Measurements from ENCODE around the gene TMEM183A.

Gene TMEM183A

DNA sequence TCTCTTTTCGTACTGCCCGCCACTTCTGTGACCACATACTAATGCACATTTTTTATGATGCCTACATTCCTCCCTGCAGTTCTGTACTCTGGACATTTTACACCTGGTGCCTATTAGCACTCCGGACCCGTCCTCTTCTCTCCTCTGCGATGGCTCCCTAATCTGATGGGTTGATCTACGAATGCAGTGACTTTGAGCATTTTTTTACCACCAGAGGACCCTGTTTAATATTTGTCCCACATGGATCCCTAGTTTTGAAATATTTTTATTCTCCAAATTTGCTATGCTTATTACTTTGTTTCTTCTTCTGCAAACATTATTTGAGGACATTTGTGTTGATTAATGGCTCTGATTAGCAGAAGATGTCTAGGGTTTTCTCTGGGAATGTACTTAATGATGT, 24.3 kb downstream of the TMEM183A start:
- no peak for DNase-seq

DNA sequence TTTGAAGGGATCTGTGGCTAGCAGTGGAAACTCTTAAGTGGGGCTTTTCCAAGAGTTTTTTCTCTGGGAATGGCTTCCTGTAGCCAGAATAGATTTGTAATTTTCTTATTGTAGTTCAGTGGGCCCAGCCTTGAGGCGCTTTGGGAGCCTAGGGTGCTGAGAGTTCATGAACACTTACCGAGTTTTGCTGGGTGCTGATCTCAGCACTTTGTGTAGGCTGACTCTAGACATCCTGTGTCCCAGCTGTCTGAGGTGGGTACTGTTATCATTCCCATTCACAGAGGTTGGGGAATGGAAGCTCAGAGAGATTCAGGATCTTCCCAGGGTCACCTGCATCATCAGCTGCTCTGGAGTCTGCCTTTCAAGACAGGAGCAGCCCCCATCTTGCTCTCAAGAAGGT, 26.1 kb downstream of the TMEM183A start:
- DNase-seq: no peak

DNA sequence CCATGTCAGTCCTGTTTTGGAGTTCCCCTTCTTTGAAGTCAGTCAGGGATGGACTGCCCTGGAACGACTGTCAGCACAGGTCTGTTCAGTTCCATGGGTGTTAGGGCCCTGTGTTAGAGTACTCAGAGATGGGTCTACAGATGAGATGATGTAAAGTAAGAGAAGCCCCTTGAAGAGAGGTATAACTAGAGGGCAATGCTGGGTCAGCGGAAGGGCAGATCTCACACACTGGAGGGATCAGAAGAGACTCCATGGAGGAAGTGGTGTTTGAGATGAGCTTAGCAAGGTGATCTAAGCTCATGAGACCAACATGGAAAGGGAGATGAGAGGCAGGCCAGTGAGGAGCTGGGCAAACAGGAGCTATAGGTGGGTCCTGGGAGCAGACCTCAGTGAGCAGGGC, 26.7 kb downstream of the TMEM183A start:
- no peak for DNase-seq

DNA sequence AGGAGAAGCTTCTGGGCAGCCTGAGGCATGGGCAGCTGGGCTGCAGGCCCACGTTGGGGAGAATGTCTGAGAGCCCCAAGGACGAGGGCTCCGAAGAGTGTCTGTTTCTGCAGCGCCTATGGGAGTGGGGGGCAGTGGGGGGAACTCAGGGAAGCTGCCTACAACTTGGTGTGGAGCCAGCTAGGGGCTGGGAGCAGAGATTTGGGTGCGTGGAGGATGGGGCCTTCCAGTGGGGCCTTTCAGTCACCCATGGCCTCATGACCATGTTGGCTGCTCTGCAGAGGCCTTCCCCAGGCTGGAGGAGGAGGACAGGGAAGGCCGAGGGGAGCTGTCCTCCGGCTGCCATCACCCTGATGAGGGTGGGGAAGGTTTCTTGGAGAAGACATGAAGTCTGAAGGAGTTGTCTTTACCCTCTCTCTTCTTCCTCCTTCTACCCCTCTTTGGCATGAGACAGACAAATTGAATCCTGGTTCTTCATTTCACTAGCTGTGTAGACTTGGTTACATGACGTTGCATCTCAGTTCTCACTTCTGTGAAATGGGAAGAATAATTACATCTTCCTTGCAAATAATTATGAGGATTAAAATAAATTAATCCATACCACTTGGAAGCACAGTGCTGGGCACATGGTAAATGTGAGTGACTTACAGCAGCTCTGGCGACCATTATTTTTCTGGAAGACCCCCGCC, 27.4 kb downstream of the TMEM183A start:
- no peak for DNase-seq

DNA sequence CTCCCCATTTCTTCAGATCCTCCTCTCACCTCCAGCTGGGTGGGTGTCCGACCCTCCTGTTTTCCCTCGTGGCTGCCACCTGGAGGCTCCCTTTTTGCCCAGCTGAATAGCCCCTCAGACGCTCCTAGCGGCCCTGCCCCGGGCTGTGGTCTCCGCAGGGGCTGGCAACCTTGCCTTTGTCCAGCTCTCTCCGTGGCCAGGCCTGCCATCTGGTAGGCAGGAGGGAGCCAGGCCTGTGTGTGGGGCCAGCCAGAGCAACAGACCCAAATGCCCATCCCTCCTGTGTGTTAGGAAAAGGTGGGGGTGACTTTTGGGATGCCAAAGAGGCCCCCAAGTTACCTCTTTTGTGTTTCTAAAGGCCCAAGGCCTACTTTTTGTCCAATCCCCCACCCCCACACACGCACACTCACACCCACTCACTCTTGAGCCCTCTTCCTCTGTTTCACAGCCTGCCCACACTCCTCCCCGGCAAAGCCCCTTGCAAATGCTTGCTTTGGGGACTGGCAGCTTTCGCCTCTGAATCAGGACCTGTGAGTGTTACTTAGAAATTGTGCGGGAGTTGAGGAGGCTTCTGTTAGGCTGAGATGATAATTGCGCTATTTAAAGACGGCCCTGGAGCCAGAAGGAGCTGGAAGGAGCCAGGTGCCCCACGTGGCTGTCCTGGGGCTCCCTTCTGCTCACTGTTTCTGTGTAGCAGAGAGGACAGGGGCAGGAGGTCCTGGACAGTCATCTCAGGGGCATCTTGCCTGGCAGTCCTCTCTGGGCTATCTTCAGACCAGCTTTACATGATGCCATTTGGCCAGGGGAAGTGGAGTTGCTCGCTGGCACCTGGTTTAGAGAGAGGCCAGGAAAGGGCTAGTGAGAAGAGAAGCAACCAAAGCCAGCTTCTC, 28.2 kb downstream of the TMEM183A start:
- DNase-seq: no peak

DNA sequence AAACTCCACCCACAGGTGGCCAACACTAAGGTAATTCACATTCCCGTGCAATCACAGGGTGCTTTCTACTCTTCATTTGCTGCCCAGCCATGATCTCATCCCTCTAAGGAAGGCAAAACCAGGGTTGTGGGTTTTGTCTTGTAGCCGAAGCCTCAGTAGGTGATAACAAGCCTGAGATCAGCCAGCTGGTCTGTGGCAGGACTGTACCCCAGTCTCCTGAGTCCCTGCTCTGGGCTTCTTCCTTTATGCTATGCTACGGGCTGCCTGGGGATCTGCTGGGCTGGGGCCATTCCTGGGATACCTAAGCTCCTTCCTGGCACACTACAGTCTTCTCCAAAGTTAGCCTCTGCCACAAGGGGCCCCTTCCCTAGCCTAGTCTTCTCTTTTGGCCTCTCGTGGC, 29.0 kb downstream of the TMEM183A start:
- no peak for DNase-seq

DNA sequence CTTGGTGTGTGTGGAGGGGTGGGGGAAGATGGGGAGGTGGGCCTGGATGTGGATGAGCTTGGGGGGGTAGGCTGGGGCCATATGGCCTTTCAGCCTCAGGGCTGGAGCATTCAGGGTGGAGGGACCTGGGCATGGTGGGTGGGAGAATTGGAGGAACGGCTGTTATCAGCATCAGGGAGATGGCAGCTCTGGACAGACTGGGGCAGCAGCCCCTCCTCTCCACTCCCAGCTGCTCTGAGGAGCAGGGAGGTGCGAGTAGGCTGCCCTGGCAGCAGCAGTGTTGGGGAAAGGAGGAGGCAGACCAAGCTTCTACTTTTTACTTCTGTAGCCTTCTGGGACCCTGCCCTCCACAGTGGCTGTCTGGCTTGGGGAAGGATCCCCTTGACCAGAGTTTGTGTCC, 29.4 kb downstream of the TMEM183A start:
- no peak for DNase-seq

DNA sequence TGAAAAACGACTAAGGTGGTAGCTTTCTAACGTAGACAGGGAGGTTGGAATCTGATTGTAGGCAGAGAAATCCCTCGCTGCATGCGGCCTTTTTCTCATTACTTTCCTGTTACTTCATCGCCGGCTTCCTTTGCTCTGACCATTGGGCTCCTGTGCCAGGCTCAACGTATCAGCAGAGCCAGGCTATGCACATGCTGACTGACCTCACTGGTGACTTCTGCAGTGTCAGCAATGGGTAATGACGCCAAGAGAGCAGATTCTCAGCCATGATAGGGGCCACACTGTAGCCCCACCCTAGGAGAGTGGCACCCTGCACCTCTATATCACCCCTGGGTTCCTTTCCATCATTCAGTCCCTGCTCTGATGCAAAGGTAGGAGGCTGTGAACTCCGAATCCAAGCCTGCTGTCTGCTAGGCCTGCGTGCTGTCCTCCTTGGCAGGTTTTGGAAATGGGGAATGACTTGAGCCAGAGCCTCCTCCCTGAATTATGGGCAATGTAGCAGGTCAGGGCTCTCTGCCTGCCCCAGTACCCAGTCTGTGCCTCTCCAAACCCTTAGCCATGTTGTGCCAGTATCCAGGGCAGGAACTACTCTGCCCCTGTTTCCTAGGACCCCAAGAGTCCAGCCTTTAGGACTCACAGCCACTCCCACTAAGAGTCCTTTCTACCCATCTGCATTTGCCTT, 30.5 kb downstream of the TMEM183A start:
- no peak for DNase-seq

DNA sequence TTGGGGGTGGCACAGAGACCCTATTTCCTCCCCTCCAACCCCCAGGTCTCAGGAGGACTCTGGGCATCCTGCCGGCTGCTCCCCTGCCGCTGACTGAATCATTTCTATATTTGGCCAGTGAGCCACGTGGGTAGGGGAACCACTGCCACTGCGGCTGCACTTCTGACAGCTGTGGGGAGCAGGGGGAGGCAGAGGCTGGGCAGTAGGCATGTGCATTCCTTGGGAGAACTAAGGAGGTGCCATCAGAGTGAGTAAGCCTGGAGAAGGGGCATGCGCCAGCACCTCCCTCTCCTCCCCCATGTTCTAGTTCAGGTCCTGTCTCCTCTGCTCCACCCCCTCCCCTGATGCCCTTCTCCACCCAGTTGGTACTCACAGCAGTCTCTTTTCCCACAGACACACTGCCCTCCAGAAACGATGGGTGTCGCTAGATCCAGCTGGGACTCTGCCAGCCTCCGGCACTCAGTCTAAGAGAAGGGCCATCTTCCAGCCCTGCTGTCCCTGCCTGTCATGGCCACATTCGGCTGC, 31.1 kb downstream of the TMEM183A start:
- no peak for DNase-seq

DNA sequence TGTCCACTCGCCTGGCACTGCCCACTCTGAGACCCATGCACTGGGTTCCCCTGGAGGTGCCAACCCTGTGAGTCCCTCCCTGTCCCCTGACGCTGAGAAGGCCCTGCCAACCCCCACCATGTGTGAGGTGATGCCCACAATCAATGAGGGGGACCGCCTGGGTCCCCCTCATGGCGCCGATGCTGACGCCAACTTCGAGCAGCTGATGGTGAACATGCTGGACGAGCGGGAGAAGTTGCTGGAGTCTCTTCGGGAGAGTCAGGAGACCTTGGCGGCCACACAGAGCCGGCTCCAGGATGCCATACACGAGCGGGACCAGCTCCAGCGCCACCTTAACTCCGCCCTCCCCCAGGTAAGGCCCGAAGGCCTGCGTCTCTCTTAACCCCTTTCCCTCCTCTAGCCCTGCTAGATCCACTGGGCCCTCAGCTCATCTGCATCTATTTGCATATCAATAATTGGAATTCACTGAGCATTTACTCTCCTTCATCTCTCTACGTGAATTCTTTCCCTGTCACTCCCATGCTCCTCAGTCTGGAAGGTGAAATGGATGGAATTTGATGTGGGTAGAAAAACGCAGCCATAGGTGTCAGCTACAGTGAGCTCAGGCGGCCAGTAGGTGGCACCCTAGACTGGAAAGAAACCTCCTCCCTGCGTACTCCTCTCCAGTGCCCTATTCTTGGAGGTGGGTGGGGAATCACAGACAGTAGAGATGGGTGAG, 31.9 kb downstream of the TMEM183A start:
- DNase-seq: peak; percentile 48

DNA sequence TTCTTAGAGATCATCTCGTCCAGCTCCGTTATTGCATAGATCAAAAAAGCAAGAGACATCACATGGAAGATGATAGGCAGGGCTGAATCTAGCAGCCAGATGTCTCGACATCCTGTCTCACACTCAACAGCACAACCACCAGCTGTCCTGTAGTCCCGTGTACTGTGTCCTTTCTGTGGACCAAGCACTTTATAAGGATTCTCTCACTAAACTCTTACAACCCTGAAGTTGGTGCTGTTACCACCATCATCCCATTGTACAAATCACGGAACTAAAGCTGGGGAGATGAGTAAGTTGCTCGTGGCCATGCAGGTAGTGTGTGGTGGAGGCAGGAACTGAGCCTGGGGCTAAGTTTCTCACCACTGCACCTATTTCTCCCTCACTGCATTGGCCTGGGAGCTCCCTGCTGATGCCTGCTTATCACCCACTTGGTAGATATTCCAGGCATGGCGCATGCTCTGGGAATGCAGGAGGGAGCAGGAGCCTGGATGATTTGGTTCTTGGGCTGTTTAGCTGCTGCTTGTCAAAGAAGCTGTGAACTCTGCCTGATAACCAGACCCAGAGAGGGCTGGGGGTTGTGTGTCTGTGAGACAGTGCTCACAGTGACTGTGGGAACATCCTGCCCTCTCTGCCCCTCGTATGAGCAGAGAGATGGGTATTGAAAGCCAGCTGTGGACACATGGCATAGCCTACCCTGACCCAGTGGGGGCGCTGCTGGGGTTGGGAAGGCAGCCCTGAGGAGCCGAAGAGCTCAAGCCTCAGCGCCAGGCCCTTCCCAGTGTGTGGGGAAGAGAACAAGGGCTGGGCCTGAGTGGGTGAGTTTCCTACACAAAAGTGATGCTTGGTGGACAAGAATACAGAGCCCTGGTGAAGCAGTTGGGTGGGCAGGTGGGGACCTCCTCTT, 32.7 kb downstream of the TMEM183A start:
- DNase-seq: no peak

DNA sequence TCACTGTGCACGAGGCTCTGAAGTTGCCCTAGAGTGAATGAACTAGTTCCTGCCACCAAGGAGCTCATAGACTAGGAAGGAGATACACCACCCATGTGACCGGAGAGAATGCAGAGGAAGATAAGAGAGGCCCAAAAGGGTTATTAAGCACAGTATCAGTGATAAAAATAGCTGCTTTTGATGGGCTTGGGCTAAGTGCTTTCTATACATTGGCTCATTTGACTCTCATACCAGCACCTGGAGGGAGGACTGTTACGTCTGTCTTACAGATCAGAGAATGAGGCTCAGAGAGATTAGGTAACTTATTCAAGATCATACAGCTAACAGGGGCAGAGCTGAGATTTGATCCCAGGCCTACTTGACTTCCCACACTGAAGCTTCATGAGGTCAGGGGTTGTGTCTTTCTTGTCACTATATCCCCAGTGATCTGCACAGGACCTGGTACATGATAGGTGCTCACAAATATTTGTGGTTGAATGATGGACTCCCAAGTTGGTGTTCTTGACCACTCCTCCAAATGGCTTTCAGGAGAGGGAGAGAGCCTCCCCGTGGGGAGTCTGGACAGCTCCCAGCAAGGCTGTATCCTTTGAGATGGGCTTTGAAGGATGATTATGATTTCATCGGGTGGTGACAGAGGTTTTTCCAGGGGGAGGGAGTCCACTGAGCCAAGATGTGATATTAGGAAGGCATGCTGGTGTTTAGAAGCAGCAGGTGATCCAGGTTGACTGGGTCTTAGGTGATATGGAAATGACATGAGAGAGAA, 33.5 kb downstream of the TMEM183A start:
- DNase-seq: no peak

DNA sequence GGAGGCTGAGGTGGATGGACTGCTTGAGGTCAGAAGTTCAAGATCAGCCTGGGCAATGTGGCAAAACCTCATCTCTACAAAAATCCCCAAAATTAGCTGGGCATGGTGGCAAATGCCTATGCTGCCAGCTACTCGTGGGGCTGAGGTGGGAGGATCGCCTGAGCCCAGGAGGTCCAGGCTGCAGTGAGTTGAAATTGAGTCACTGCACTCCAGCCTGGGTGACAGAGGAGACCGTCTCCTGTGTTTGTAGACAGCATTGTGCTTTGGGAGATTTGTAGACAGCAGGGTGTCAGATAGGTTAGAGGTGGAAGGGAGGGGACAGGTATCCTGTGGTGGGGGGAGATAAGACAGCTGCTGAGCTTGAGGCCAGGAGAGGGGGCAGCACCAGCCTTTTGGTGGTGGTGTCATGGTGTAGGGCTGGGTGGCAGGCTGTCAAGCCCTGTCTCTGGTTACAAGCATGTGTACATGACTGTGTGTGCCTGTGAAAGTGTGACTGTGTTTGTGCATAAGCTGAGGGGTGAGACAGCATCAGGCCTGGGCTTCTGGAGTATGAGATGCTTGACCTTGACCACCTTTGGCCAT, 34.3 kb downstream of the TMEM183A start:
- no peak for DNase-seq

DNA sequence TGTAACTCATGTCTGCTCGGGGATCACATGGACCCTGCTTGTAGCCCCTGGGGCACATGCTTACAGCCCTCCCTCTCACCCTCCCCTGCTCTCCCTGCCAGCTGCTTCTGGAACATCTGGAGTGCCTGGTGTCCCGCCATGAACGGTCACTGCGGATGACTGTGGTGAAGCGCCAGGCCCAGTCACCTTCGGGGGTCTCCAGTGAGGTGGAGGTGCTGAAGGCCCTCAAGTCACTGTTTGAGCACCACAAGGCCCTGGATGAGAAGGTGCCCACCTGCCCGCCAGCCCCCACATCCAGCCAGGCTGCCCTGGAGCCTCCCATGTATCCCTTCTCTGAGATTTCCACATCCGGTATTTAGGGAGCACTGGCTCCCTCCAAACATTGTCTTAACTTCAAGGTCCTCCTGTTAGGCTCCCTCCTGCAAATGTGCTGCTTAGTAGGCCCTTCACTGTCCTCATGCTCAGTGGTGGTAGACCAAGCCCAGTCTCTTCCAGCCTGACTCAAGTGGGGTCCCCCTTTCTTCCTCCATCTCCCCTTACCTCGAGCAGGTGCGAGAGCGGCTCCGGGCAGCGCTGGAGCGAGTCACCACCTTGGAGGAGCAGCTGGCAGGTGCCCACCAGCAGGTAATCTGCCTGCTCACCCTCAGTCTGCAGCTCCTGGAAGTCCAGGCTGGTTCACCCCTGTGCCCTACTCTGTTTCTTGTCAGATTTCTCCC, 36.8 kb downstream of the TMEM183A start:
- DNase-seq: no peak

DNA sequence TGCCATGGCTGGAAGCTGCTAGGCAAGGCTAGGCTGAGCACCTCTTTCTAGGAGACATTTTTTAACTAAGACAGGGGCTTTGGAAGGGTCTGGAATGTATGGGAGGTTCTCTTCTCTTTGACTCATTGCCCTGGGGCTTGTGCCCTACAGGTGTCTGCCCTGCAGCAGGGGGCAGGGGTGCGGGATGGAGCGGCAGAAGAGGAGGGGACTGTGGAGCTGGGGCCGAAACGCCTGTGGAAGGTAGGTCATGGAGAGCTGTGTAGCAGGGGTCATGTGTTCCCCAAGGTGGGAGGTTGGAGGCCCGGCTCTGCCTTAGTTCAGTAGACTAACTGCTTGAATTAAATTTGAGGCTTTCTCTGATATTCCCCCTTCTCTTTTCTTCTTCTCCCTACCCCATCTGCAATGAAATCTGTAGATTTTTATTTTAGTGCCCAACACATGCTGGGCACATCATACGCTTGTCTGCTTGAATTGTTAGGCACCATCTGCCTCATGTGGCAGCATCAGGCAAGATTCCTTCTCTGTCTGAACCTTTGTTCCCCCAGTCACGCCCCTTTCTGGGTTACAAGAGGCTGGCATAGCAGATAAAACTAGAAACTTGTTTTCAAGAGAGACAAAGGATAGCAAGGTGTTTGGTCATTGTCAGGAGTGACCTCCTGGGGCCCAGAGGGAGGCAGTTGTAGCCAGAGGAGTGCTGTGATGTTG, 37.5 kb downstream of the TMEM183A start:
- DNase-seq: no peak

DNA sequence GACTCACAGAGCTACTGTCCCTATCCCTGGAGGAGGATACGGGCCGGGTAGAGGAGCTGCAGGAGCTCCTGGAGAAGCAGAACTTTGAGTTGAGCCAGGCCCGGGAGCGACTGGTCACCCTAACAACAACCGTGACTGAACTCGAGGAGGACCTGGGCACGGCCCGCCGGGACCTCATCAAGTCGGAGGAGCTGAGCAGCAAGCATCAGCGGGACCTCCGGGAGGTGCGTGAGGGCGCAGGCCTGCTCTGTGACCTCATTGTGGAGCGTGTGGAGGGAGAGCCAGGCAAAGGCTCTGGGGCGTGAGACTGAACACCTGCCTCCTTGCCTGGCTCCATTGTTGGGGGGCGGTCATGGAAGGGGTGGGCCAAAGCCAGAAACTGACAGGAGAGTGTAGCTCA, 38.2 kb downstream of the TMEM183A start:
- no peak for DNase-seq

DNA sequence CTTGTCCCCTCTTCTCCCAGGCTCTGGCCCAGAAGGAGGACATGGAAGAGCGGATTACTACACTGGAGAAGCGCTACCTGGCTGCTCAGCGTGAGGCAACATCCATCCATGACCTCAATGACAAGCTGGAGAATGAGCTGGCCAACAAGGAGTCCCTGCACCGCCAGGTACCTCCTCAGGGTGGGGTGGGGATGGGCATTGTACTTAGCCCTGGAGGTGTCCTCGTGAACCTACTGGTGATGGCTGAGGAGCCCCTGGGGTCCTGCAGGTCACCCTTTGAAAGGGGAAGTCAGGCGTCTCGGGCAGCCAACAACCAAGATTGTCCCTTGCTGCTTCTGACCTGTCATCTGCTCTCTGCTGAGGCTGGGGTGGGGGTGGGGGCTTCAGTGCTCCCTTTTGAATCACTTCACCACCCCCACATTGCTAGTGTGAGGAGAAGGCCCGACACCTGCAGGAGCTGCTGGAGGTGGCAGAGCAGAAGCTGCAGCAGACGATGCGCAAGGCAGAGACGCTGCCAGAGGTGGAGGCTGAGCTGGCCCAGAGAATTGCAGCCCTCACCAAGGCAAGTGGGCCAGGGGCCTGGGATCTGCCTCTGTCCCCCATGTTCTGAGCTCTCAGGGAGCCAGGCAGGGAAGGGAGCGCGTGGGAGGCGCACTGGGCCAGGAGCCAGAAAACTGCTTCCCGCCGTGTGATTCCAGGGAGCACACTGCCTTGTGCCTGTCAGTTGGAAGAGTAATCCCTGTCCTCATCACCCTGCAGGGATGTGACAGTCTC, 38.8 kb downstream of the TMEM183A start:
- DNase-seq: no peak

DNA sequence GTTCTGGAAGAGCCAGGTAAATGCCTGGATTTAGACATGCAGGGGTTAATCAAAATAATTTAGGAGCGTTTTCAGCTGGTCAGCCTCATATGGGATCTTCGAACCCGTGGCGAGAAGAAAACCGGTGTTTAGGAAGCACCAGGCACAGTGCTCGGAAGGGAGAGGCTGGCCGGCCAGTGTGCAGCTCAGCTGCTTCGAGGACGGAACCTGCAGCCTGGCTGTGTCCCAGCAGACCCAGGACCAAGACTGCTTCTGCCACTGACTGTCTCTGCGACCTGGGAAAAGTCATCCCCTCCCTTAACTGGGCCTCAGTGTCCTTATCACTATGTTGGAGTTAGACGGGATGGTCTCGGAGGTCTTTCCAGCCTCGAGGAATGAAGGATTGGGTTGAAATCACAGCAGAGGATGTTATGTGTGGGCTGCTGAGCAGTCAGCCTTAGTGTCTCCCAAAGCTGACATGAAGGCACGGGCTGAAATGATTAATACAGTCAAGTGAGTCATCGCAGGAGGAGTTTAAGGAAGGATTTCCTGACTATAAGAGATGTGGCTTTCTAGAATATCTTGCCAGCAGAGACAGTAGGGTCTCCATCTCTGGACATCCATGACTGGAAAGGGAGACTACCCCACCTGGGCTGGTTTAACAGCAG, 39.9 kb downstream of the TMEM183A start:
- DNase-seq: no peak
